Stimulated activated CD4-positive, alpha-beta T cell treated with anti-CD3 and anti-CD28 coated beads, Interleukin-15, amount 100 ng/mL, for 24 hours (primary cell): ENCODE data around the gene LRRC74B.
"Not testable (repeated sequence)": the region's sequence is repeated elsewhere in the genome, so short reads cannot be mapped to it uniquely, and the experiment has no call there.

ENCODE experiments used
- DNase-seq: peaks from one replicate; pipeline ENCODE4 v3.0.0-alpha.2; 2020

The LRRC74B gene

GRCh38 chr22:21032037-21032867, 13.5 kb upstream of the LRRC74B start, which contains the start of gene SLC7A4:
SLC7A4 (minus strand) TSS chr22:21032561; CDS start chr22:21031812, 749 bp downstream.
- no peak for DNase-seq

- no peak for DNase-seq
Observed at GRCh38 chr22:21032868-21033688, 12.7 kb upstream of the LRRC74B start.

- no peak for DNase-seq
Observed at GRCh38 chr22:21033895-21034294, 11.9 kb upstream of the LRRC74B start.

- DNase-seq: no peak
Observed at GRCh38 chr22:21034989-21035388, 10.8 kb upstream of the LRRC74B start.

- DNase-seq: no peak
Observed at GRCh38 chr22:21038405-21038804, 7.3 kb upstream of the LRRC74B start.

- DNase-seq: not testable (repeated sequence)
Observed at GRCh38 chr22:21039158-21039557, 6.6 kb upstream of the LRRC74B start.

- no peak for DNase-seq
Observed at GRCh38 chr22:21041937-21042336, 3.8 kb upstream of the LRRC74B start.

- no peak for DNase-seq
Observed at GRCh38 chr22:21042978-21043859, 2.5 kb upstream of the LRRC74B start.

- no peak for DNase-seq
Observed at GRCh38 chr22:21043860-21044535, 1.7 kb upstream of the LRRC74B start.

GRCh38 chr22:21044931-21045584, 688 bp upstream of the LRRC74B start:
- DNase-seq: peak; percentile 27

GRCh38 chr22:21047035-21047661, 1.4 kb downstream of the LRRC74B start:
- no peak for DNase-seq

- DNase-seq: no peak
Observed at GRCh38 chr22:21047730-21048129, 2.0 kb downstream of the LRRC74B start.

GRCh38 chr22:21048448-21048847, 2.7 kb downstream of the LRRC74B start:
- DNase-seq: not testable (repeated sequence)

- not testable (repeated sequence) for DNase-seq
Observed at GRCh38 chr22:21048965-21049364, 3.2 kb downstream of the LRRC74B start.

- no peak for DNase-seq
Observed at GRCh38 chr22:21051145-21051830, 5.5 kb downstream of the LRRC74B start.

- no peak for DNase-seq
Observed at GRCh38 chr22:21051831-21052400, 6.2 kb downstream of the LRRC74B start.

GRCh38 chr22:21052715-21053459, 7.1 kb downstream of the LRRC74B start:
- no peak for DNase-seq

GRCh38 chr22:21054046-21054713, 8.4 kb downstream of the LRRC74B start:
- no peak for DNase-seq
